GM18519 (cell line): ENCODE measurements around the gene PITHD1.
"Not testable (repeated sequence)": the region's sequence is repeated elsewhere in the genome, so short reads cannot be mapped to it uniquely, and the experiment has no call there.

Source experiments
- ATAC-seq: cut with Tn5 transposase; IDR thresholded peaks from one replicate; pipeline ENCODE4 v1.9.1; 2021; ENCODE audit warnings: mild to moderate bottlenecking, moderate library complexity; ENCODE audit not compliant: unreplicated experiment, low FRiP score

The PITHD1 gene

DNA sequence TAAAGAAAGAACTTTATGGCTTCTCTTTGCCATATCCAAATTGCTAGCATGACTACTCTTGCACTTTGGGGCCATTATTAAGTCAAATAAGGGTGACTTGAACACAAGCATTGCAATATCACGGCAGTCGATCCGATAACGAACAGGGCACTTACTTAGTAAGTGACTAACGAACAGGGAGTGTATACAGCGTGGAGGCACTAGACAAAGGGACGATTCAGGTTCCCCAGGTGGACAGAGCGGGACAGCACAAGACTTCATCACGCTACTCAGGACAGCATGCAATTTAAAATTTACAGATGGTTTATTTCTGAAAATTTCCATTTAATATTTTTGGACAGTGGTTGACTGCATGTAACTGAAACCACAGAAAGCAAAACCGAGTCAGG, 5.4 kb upstream of the PITHD1 start:
- ATAC-seq: no peak

GRCh38 chr1:23774174-23774880, 3.9 kb upstream of the PITHD1 start:
- no peak for ATAC-seq

DNA sequence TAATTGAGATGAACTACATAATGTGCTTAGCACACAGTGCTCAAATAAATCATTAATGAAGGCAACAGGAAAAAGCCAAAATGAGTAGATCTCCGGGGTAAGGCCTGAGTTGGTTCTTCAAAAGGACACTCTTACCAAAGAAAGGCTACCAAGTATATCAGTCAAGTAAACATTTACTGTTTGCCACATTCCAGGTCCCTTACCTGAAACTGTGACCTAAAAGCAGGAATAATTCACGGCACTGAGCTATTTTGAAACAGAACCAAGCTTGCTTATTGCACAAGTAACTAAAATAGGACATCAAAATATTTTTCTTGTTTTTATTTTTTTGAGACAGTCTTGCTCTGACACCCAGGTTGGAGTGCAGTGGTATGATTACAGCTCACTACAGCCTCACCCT, 2.0 kb upstream of the PITHD1 start:
- no peak for ATAC-seq

- no peak for ATAC-seq
Measured at GRCh38 chr1:23779826-23780371, 1.7 kb downstream of the PITHD1 start.

- not testable (repeated sequence) for ATAC-seq
Measured at GRCh38 chr1:23783141-23783540, 4.9 kb downstream of the PITHD1 start.

- no peak for ATAC-seq
Measured at GRCh38 chr1:23784846-23785245, 6.6 kb downstream of the PITHD1 start.

- no peak for ATAC-seq
Measured at GRCh38 chr1:23787701-23788100, 9.5 kb downstream of the PITHD1 start.

GRCh38 chr1:23788695-23789094, 10.5 kb downstream of the PITHD1 start:
- no peak for ATAC-seq

DNA sequence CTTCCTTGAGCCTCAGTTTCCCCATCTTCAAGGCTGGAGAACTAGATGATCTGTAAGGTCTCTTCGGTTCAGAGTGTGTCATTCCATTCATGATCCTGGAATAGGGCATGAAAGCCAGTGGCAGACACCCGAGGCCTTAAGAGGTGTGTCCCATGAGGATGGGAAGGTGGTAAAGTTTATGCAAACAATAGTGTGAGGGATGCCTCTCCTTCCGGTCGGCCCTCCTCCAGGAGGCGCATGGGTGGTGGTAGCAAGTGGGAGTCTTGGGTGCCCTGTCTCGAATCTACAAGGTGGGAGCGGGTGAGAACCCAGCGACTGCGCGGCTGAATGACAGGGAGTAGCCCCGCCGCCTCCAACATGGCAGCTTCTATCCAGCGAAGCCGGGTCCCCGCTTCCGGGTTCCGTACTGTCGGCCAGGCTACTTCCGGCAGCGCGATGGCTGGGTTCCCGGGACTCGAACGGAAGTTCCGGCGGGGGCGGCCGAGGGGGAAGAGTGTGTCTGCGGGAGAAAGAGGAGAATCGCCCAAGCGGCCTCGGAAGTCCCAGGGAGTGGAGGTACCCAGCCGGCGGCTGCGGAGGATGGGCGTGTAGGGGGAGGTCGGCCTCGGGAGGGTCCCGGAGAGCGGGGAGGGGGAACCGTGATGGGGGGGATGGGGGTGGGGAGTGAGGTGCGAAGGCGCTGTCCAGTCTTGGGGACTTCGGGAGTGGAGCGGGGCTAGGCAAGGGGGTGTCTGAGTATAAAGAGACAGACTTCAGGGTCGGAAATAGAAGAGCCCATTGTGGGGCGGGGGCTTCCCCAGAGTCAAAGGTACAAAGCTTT, 12.7 kb downstream of the PITHD1 start, which contains the start of gene LYPLA2:
TSS of gene LYPLA2 (plus strand) at position 450 of the 820 bp plus-strand sequence. CDS start 1,538 bp downstream, outside the sequence.
- no peak for ATAC-seq

- no peak for ATAC-seq
Measured at GRCh38 chr1:23791516-23792047, 13.4 kb downstream of the PITHD1 start.

GRCh38 chr1:23792151-23792945, 14.1 kb downstream of the PITHD1 start:
- no peak for ATAC-seq

GRCh38 chr1:23793018-23793781, 15.0 kb downstream of the PITHD1 start:
- ATAC-seq: no peak

- no peak for ATAC-seq
Measured at GRCh38 chr1:23793861-23794731, 15.9 kb downstream of the PITHD1 start.

- ATAC-seq: not testable (repeated sequence)
Measured at GRCh38 chr1:23794732-23795182, 16.5 kb downstream of the PITHD1 start.

DNA sequence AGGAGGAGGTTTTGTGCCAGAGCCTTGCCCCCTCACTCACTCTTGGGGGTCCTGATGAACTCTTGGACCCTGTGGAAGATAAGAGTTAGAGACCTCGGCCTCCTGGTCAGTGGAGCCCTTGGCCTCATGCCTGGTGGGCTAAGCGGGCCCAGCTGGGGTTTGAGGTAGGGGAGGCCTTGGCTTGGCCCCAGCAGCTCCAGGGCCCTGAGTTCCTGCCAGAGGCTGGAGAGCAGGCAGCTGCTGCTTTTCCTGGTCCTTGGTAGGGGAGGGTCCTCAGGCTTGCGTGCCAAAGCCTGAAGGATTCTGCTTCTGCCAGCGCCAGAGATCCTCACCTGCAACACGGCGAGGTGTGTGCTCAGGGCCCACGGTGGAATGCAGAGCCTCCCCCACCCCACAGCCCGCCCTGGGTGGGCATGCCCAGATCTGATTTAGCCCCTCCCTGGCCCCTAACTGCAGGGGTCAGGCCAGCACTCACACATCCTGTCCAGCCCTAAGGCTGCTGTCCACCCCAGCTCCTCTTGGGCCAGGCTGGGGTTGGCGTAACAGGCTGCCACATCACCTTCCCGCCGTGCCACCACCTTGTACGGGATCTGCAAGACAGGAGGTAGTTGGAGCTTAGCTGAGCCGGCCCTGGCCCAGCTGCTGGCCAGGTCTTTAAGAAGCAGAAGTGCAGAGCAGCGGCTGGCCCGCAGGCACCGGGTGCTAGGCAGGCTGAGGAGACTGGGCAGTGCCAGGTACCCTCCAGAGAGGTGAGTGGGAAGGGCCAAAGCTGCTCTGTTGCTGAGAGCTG, 17.7 kb downstream of the PITHD1 start:
- ATAC-seq: no peak

- no peak for ATAC-seq
Measured at GRCh38 chr1:23796466-23797271, 18.5 kb downstream of the PITHD1 start.
